H9 (cell line): Measurements from ENCODE around the gene TRIM17. TPM values are rescaled to one million over a fixed set of nuclear protein-coding genes. Genes with fewer than 3 reads are reported as not detected.

Experiments used
- DNase-seq: peaks from one replicate; pipeline ENCODE4 v3.0.0-alpha.2; 2017
- H2AFZ ChIP-seq: one replicate; pipeline ENCODE4 v1.6.1; 2013; ENCODE audit warnings: mild to moderate bottlenecking, low read length, control low read depth, moderate library complexity
- H2AK5ac ChIP-seq: 2 replicates; pipeline ENCODE4 v1.6.1; 2013; ENCODE audit warnings: low read length, control low read depth, mixed read lengths; ENCODE audit not compliant: insufficient read length
- H2BK120ac ChIP-seq: one replicate; pipeline ENCODE4 v1.6.1; 2013; ENCODE audit warnings: low read depth, mild to moderate bottlenecking, low read length, control low read depth, inconsistent platforms; ENCODE audit not compliant: poor library complexity, severe bottlenecking
- H2BK12ac ChIP-seq: 2 replicates; pipeline ENCODE4 v1.6.1; 2013; ENCODE audit warnings: low read length, control low read depth, mixed read lengths, low read depth; ENCODE audit not compliant: insufficient read length
- H2BK15ac ChIP-seq: 2 replicates; pipeline ENCODE4 v1.6.1; 2013; ENCODE audit warnings: low read depth, low read length, control low read depth
- H2BK20ac ChIP-seq: one replicate; pipeline ENCODE4 v1.6.1; 2013; ENCODE audit warnings: low read depth, mild to moderate bottlenecking, low read length, control low read depth, inconsistent platforms; ENCODE audit not compliant: poor library complexity, severe bottlenecking
- H2BK5ac ChIP-seq: 2 replicates; pipeline ENCODE4 v1.6.1; 2013; ENCODE audit warnings: low read length, control low read depth, mixed read lengths; ENCODE audit not compliant: insufficient read length
- H3K14ac ChIP-seq: 2 replicates; pipeline ENCODE4 v1.6.1; 2013; ENCODE audit warnings: low read length, control low read depth; ENCODE audit not compliant: insufficient read depth
- H3K18ac ChIP-seq: 2 replicates; pipeline ENCODE4 v1.6.1; 2013; ENCODE audit warnings: low read depth, mild to moderate bottlenecking, mixed read lengths, low read length, control low read depth; ENCODE audit not compliant: insufficient read length
- H3K23ac ChIP-seq: 2 replicates; pipeline ENCODE4 v1.6.1; 2013; ENCODE audit warnings: low read length, control low read depth, mixed read lengths, low read depth; ENCODE audit not compliant: insufficient read length
- H3K23me2 ChIP-seq: 2 replicates; pipeline ENCODE4 v1.6.1; 2013; ENCODE audit warnings: low read depth, mild to moderate bottlenecking, mixed read lengths, low read length, control low read depth; ENCODE audit not compliant: insufficient read length, poor library complexity, severe bottlenecking
- H3K27ac ChIP-seq: 2 replicates; pipeline ENCODE4 v1.5.1; 2013; ENCODE audit warnings: low read length, control low read depth, mixed read lengths, low read depth; ENCODE audit not compliant: insufficient read length
- H3K27me3 ChIP-seq: 2 replicates; pipeline ENCODE4 v1.6.1; 2013; ENCODE audit warnings: low read length, control low read depth, inconsistent platforms; ENCODE audit not compliant: insufficient read depth
- H3K4ac ChIP-seq: 2 replicates; pipeline ENCODE4 v1.6.1; 2013; ENCODE audit warnings: low read depth, mild to moderate bottlenecking, control low read depth, inconsistent platforms, low read length, moderate library complexity
- H3K4me1 ChIP-seq: 2 replicates; pipeline ENCODE4 v1.6.1; 2013; ENCODE audit warnings: low read length, control low read depth, inconsistent platforms; ENCODE audit not compliant: insufficient read depth
- H3K4me2 ChIP-seq: 2 replicates; pipeline ENCODE4 v1.6.1; 2013; ENCODE audit warnings: low read length, control low read depth, mixed read lengths; ENCODE audit not compliant: insufficient read length, insufficient read depth
- H3K56ac ChIP-seq: 2 replicates; pipeline ENCODE4 v1.6.1; 2013; ENCODE audit warnings: low read depth, mild to moderate bottlenecking, mixed read lengths, low read length, control low read depth; ENCODE audit not compliant: insufficient read length
- H3K79me1 ChIP-seq: 2 replicates; pipeline ENCODE4 v1.6.1; 2013; ENCODE audit warnings: low read depth, mild to moderate bottlenecking, moderate library complexity, low read length, control low read depth, inconsistent platforms; ENCODE audit not compliant: insufficient read depth, poor library complexity, severe bottlenecking
- H3K79me2 ChIP-seq: 2 replicates; pipeline ENCODE4 v1.6.1; 2013; ENCODE audit warnings: low read length, control low read depth, inconsistent platforms; ENCODE audit not compliant: insufficient read depth
- H3K9ac ChIP-seq: 2 replicates; pipeline ENCODE4 v1.6.1; 2013; ENCODE audit warnings: low read length, control low read depth, mixed read lengths; ENCODE audit not compliant: insufficient read length; ENCODE audit errors: extremely low read depth
- H3K9me3 ChIP-seq: one replicate; pipeline ENCODE4 v1.6.1; 2013; ENCODE audit warnings: low read depth, low read length, inconsistent platforms; ENCODE audit not compliant: control insufficient read depth
- H3T11ph ChIP-seq: one replicate; pipeline ENCODE4 v1.6.1; 2013; ENCODE audit warnings: mild to moderate bottlenecking, low read length, control low read depth, inconsistent platforms
- H4K20me1 ChIP-seq: one replicate; pipeline ENCODE4 v1.6.1; 2013; ENCODE audit not compliant: control insufficient read depth, insufficient read length, insufficient read depth
- H4K5ac ChIP-seq: 2 replicates; pipeline ENCODE4 v1.6.1; 2013; ENCODE audit warnings: low read depth, mild to moderate bottlenecking, mixed read lengths, low read length, control low read depth; ENCODE audit not compliant: insufficient read length
- H4K8ac ChIP-seq: replicated peaks from 2 replicates; pipeline ENCODE4 v1.6.1; 2013; ENCODE audit warnings: low read length, control low read depth, mixed read lengths, low read depth; ENCODE audit not compliant: insufficient read length
- H4K91ac ChIP-seq: 2 replicates; pipeline ENCODE4 v1.6.1; 2013; ENCODE audit warnings: low read depth, mild to moderate bottlenecking, moderate library complexity, mixed read lengths, low read length, control low read depth; ENCODE audit not compliant: insufficient read length
- H3K27ac Mint-ChIP-seq, 3 experiments: 2 replicates in 2 of 3; 3 replicates in 1 of 3; pipeline ENCODE4 v1.8.0; 2020 to 2021; ENCODE audit warnings: mixed read lengths in 3 of 3, mild to moderate bottlenecking in 1 of 3, moderate library complexity in 1 of 3
- H3K27me3 Mint-ChIP-seq: 2 replicates; pipeline ENCODE4 v1.8.0; 2021; ENCODE audit warnings: low read depth, mild to moderate bottlenecking, moderate library complexity, mixed read lengths
- H3K36me3 Mint-ChIP-seq, 3 experiments: 2 replicates in 2 of 3; 3 replicates in 1 of 3; pipeline ENCODE4 v1.8.0; 2020 to 2021; ENCODE audit warnings: low read depth in 3 of 3, mixed read lengths in 3 of 3; ENCODE audit not compliant: insufficient read depth in 1 of 3
- H3K4me1 Mint-ChIP-seq, 2 experiments: 2 replicates each; pipeline ENCODE4 v1.8.0; 2020; ENCODE audit warnings: mixed read lengths in 2 of 2
- H3K4me3 Mint-ChIP-seq, 2 experiments: 2 replicates in 1 of 2; 3 replicates in 1 of 2; pipeline ENCODE4 v1.8.0; 2020 to 2021; ENCODE audit warnings: mild to moderate bottlenecking in 2 of 2, mixed read lengths in 2 of 2, moderate library complexity in 1 of 2
- H3K9me3 Mint-ChIP-seq, 2 experiments: 2 replicates in 1 of 2; 3 replicates in 1 of 2; pipeline ENCODE4 v1.8.0; 2020; ENCODE audit warnings: mild to moderate bottlenecking in 2 of 2, mixed read lengths in 2 of 2, moderate library complexity in 1 of 2
- WGBS: extraction: QIAGEN DNeasy Blood & Tissue Kit; methylation state at CpG from one replicate; pipeline ENCODE4 v1.1.7; 2013; ENCODE audit warnings: missing lambda C conversion rate, low lambda C conversion rate, mixed read lengths; ENCODE audit not compliant: insufficient read length; ENCODE audit errors: extremely low coverage; 5-methylcytosine and 5-hydroxymethylcytosine counted together
- total RNA-seq: library from RNA; stranded (reverse); gene quantifications from 2 replicates; pipeline ENCODE4 v1.2.1, GENCODE V29; 2021
- TF ChIP-seq, protein P1 (sequence below): fragments of 200-600 bp; sonication (generic); conservative IDR thresholded peaks from 3 replicates; pipeline ENCODE4 v1.8.0; 2021; ENCODE audit warnings: antibody characterized with exemption, mild to moderate bottlenecking

The TRIM17 gene
- total RNA-seq, 1 experiment from 2014 or later: 2.8 TPM

DNA sequence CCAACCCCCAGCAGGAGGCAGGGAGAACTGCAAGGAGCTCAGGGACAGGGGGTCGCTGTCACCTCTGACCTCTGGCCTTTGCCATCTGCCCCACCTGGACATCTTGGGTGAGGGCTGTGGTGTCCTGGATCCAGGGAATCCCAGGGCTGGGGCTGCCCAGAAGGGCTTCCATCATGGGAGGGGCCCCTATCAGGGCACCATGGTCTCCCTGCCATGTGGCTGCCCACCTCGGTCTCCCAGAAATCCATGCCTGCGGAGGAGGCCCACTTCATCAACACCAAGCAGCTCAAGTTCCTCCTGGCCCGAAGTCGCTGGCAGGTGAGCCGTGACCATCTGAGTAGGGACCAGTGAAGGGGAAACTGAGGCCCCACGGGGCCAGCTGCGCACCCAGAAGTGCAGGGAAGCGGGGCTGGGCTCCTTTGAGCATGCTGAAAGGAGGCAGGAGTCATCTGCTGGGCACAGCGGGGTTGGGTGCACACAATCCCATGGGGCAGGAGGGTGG is 46.2 kb downstream of the TRIM17 start:
- Histone ChIP-seq H3K4me2 (no peak overlapping the region), H2AFZ (no peak overlapping the region), H3K14ac (no peak overlapping the region), H3K79me1 (no peaks in the 10 kb centered on the region), H2BK120ac (no peak overlapping the region), H3K9ac (no peak overlapping the region), H4K91ac (no peak overlapping the region), H2BK5ac (no peak overlapping the region), H3K79me2 (no peaks in the 10 kb centered on the region), H3K23ac (no peak overlapping the region), H2BK12ac (no peak overlapping the region), H3T11ph (no peak overlapping the region), H3K27me3 (no peaks in the 10 kb centered on the region; the same call in 1 of the 2 replicates), H3K9me3 (no peaks in the 10 kb centered on the region), H3K27ac (no peak overlapping the region), H2AK5ac (no peak overlapping the region), H2BK20ac (no peak overlapping the region), H2BK15ac (no peak overlapping the region), H4K8ac (no peak overlapping the region), H3K18ac (no peak overlapping the region), H4K20me1 (no peaks in the 10 kb centered on the region), H3K56ac (no peak overlapping the region), H3K23me2 (no peaks in the 10 kb centered on the region), H3K4me1 (no peaks in the 10 kb centered on the region), H4K5ac (no peak overlapping the region), H3K4ac (no peak overlapping the region)
- Mint-ChIP-seq H3K27ac (no peak overlapping the region), H3K9me3 (no peaks in the 10 kb centered on the region), H3K27me3 (peaks cover 3% of the 10 kb centered on the region), H3K36me3 (no peaks in the 10 kb centered on the region), H3K4me1 (peaks cover 3 to 11% of the 10 kb centered on the region in 2 experiments; a peak in 2 of 4 replicates), H3K4me3 (no peak overlapping the region)
- DNase-seq: no peak
- TF ChIP-seq, protein P1, sequence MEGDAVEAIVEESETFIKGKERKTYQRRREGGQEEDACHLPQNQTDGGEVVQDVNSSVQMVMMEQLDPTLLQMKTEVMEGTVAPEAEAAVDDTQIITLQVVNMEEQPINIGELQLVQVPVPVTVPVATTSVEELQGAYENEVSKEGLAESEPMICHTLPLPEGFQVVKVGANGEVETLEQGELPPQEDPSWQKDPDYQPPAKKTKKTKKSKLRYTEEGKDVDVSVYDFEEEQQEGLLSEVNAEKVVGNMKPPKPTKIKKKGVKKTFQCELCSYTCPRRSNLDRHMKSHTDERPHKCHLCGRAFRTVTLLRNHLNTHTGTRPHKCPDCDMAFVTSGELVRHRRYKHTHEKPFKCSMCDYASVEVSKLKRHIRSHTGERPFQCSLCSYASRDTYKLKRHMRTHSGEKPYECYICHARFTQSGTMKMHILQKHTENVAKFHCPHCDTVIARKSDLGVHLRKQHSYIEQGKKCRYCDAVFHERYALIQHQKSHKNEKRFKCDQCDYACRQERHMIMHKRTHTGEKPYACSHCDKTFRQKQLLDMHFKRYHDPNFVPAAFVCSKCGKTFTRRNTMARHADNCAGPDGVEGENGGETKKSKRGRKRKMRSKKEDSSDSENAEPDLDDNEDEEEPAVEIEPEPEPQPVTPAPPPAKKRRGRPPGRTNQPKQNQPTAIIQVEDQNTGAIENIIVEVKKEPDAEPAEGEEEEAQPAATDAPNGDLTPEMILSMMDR: no peak
- no CpG with 5 or more reads among the region's 10 CpGs for WGBS
